Measurements from ENCODE around the gene ZC3H12C.

Gene ZC3H12C

GRCh38 chr11:110077346-110077745 lies 15.8 kb upstream of the ZC3H12C start:
- no peak for DNase-seq (ENCODE audit: low read depth)

- DNase-seq (ENCODE audit: low read depth) = no peak
Observed at GRCh38 chr11:110077831-110078325, 15.3 kb upstream of the ZC3H12C start.

DNA sequence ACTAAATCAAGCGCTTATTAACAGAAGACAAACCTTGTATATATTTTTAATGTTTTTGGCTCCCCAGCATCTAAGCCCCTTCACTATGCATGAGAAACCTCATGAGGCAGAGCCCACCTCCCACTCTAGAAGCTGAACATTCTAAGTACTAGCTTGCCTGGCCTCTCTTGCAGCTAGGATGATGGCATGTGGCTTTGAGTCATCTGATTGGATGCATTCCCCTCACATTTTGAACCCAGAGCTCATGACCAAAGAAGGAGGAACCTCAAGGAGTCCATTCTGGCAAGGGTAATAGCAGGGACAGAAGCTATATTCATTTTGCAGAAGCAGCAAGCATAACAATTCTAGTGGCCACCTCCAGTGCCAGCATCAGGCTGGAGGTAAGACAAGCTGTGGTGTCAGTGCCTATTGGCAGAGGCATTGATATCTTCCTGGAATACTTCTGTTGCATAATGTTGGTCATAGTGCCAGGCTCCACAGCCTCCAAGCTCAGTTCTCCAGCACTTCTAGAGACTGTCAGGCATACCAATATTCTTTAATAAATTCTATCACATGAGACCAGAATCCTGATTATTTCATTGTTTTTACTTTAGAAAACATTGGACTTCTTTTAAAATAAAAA lies 14.2 kb upstream of the ZC3H12C start:
- DNase-seq (ENCODE audit: low read depth) = no peak

DNA sequence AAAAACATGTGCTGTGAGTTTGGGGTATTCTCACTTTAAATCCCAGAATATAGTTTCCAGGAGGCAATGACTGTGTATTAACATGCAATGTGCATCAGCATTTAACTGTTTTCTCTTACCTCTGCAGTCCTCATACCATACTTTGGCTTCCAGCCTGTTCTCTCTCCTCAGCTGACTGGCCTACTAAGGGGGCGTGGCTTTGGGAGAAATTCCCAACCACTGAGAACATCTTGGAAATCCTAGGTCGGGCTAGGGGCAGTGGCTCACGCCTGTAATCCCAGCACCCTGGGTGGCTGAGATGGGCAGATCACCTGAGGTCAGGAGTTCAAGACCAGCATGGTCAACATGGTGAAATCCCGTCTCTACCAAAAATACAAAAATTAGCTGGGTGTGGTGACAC lies 13.5 kb upstream of the ZC3H12C start:
- DNase-seq (ENCODE audit: low read depth) = no peak

GRCh38 chr11:110081462-110082376 lies 11.5 kb upstream of the ZC3H12C start:
- no peak for DNase-seq (ENCODE audit: low read depth)

- DNase-seq (ENCODE audit: low read depth) = no peak
Observed at GRCh38 chr11:110082899-110083298, 10.3 kb upstream of the ZC3H12C start.

- no peak for DNase-seq (ENCODE audit: low read depth)
Observed at GRCh38 chr11:110085255-110085838, 7.8 kb upstream of the ZC3H12C start.

DNA sequence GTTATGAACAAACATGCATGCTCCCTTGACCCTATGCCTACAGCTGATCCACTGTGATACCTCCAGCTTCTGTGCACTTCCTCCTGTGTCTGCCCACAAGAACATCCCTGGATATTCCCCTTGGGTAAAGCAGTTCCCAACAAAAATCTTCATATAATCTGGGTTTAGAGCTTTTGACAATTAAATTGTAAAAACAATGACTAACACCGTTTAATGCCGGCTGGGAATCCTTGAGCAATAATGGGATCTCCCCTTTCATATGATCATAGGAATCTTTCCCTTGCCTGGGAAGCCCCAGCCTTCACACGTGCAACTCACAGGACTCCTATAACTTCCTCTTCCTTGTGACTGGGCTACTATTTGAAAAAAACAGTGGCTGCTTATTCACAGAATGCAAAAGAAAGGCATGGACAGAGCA lies 6.3 kb upstream of the ZC3H12C start:
- no peak for DNase-seq (ENCODE audit: low read depth)

GRCh38 chr11:110087812-110088534 lies 5.2 kb upstream of the ZC3H12C start:
- no peak for DNase-seq (ENCODE audit: low read depth)

GRCh38 chr11:110088535-110089344 lies 4.5 kb upstream of the ZC3H12C start:
- no peak for DNase-seq (ENCODE audit: low read depth)

DNA sequence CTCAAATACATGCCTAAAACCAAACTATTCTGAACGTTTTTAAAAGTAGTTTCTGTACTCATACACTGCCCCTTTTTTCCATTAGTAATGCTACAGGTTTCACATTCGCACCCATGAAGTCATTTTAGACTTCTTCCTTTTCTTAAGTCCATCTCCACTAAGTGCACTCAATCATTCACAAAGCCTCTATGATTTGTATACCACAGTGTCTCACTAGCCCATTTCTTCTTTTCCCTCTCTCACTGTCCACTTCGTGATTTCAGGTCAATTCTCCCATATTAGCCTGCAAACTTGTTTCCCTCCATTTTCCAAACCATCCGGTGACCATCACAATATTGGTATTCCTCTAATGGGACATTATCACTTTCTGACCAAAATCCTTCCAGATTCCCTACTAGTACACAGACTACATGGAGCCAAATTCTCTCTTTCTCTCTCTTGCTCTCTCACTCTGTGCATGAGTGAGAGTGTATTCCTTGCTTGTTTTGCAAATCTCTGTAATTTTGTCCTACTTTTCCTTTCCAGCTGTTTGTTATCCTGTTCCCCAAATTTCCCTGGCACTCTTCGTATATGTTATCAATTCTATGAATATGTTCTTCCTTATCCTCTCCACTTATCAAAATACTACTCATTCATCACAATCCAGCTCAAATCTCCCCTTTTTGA lies 3.4 kb upstream of the ZC3H12C start:
- no peak for DNase-seq (ENCODE audit: low read depth)

DNA sequence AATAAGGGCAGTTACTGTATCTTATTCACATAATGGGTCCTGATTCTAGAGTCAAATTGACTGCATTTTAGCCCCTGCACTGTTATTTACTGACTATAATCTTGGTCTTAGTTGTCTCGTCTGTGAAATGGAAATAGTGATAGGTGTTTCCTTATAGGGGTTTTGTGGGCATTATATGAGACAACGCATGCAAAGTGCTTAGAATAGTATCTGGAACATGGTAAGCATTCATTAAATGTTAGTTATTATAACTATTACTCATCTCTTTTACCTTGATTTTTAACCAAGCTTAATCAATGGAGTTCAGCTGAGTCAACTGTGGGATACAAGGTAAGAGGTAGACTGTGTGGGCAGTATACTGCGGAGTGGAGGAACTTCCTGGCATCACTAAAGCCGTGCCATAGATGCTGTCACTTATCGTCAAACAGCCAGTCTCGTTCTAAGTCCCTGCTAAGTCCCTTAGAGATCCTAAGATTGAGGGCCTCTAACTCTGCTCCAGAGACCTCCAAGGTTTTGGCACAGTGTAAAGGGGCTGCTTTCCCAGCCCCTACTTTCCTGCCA lies 2.6 kb upstream of the ZC3H12C start:
- no peak for DNase-seq (ENCODE audit: low read depth)

- DNase-seq (ENCODE audit: low read depth) = no peak
Observed at GRCh38 chr11:110092111-110092514, 1.1 kb upstream of the ZC3H12C start.

DNA sequence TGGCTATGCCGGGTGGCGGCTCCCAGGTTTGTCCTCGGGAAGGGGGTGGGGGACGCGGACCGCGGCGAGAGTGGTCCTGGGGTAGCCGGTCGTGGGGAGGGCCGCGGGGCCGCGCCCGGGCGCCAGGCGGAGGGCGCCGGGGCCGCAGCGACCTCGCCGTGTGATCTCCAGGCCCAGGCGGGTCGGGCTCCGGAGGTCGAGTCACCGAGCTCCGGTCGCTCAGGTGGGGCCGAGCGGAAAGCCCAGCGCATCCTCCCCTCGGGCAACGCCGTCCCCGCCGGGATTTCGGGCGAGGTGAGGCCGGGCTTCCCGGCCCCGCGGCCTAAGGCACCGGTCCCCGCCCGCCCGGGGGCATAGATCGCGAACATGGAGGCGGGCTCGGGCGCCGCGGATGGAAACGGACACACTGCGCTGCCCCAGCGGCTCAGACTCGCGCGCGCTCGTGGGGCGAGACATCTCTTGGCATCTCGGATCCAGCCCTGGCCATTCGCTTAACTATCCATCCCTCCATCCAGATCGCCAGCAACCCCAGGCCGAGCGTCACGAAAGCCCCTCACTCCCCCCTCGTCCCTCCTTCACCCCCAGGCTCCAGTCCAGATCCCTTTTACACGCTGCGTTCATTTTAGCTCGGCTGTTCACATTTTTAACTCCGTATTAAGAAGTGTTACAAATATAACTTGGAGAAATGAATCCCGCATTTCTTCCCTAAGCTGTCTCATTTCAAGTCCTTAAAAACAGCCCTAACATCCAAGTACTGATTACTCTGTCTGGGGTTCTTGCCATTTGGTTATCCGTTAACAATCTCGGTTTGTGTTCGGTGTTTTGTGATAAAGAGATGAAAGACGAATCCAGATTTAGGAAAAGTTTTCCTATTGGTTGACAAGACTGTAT lies 460 bp downstream of the ZC3H12C start:
- no peak for DNase-seq (ENCODE audit: low read depth)

DNA sequence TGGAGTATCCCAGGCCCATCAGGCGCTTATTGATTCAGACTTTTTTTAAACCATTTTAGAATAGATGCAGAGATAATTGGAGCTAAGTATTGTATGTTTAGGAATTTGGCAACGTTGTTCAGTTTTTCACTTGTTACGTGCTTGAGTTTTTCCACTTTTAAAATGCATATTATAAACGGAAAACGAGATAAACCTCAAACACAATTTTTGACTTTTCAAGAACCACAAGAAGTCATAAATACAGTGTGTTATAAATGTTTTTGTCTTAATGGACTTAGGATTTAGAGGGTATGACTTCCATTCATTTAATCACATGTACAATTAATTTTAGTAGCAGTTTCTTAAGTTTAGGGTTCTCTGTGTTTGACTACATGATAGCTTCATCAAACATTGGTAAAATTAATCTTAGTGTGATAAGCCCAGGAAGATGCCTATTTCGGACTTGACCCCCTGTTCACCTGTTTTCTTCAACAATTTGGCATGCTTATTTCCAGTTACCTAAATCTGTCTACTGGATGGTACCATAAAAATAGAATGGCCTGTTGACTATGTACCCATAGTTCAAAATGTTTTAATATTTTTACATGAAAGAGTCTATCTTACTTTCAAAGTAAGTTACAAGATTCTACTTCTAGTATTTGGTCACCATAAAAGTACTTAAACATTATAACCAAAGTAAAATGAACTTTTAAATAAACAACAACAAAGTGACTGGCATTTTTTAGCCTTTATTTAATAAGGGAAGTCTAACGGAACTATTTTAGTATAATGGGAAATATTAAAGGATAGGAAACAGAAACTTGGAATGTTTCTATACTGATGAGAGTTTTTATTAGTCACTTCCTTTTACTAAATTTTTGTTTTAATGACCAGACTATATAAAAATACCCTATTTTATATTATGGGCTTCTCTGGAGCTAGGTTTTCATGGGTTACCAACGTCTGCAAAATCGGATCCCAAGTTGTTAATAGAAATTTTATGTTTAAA lies 1.4 kb downstream of the ZC3H12C start:
- DNase-seq (ENCODE audit: low read depth) = no peak

DNA sequence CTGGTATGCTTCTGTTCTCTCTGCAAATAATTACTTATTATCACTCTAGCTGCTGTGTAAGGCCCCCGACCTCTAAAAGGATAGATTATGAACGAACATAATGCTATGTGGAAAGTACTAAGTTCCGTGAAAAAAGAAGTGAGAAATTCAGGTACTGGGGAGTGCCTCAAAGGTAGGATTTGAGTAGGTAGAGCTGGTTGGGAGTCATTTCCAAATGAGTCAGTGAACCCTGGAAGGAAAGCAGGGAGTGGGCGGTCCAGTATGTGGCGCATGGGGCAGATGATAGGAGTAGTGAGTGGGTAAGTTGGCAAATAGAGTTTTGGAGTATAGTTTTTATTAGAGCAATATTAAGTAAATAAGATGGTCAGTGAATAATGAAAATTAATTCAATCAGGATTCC lies 2.4 kb downstream of the ZC3H12C start:
- DNase-seq (ENCODE audit: low read depth) = no peak

GRCh38 chr11:110096496-110096895 lies 3.3 kb downstream of the ZC3H12C start:
- DNase-seq (ENCODE audit: low read depth) = no peak

DNA sequence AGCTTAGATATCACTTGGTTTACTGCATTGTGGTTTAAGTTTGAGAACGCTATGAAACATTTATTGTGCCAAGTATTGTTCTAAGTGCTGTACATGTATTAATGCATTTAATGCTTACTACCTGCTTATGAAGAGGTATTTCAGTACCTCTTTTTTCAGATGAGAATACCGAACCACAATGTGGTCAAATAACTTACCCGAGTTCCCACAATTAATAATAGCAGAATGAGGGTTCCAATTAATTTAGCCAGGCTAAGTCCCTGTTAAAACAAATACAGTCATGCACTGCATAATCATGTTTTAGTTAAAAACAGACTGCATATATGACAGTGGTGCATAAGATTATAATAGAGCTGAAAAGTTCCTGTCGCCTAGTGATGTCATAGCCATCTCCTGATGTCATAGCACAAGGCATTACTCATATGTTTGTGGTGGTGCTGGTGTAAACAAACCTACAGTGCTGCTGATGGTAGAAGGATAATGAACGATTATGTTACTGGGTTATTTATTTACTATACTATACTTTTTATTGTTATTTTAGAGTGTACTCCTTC lies 4.3 kb downstream of the ZC3H12C start:
- no peak for DNase-seq (ENCODE audit: low read depth)
